GM19351 (cell line): ENCODE measurements around the gene LSAMP.

Source experiments
- ATAC-seq: cut with Tn5 transposase; IDR thresholded peaks from one replicate; pipeline ENCODE4 v1.9.1; 2021; ENCODE audit warnings: mild to moderate bottlenecking, moderate library complexity; ENCODE audit not compliant: unreplicated experiment

The LSAMP gene

GRCh38 chr3:116433552-116433951 lies 11.7 kb downstream of the LSAMP start:
- no peak for ATAC-seq

GRCh38 chr3:116432795-116433194 lies 12.5 kb downstream of the LSAMP start:
- no peak for ATAC-seq

- ATAC-seq, result no peak
These were observed 15.6 kb downstream of the LSAMP start for GRCh38 chr3:116429479-116430269.

GRCh38 chr3:116426036-116426435 lies 19.3 kb downstream of the LSAMP start:
- no peak for ATAC-seq

- no peak for ATAC-seq
These were observed 20.2 kb downstream of the LSAMP start for GRCh38 chr3:116425126-116425525.

GRCh38 chr3:116423945-116424344 lies 21.3 kb downstream of the LSAMP start:
- ATAC-seq, result no peak

- no peak for ATAC-seq
These were observed 21.9 kb downstream of the LSAMP start for GRCh38 chr3:116423374-116423773.

- ATAC-seq, result no peak
These were observed 28.1 kb downstream of the LSAMP start for GRCh38 chr3:116417151-116417550.

GRCh38 chr3:116413319-116413718 lies 32.0 kb downstream of the LSAMP start:
- peak; percentile 45 for ATAC-seq

GRCh38 chr3:116408473-116408872 lies 36.8 kb downstream of the LSAMP start:
- ATAC-seq, result no peak

GRCh38 chr3:116405231-116405630 lies 40.1 kb downstream of the LSAMP start:
- no peak for ATAC-seq

GRCh38 chr3:116399701-116400226 lies 45.5 kb downstream of the LSAMP start:
- no peak for ATAC-seq

GRCh38 chr3:116394365-116394764 lies 50.9 kb downstream of the LSAMP start:
- no peak for ATAC-seq

- no peak for ATAC-seq
These were observed 52.1 kb downstream of the LSAMP start for GRCh38 chr3:116393199-116393598.

- ATAC-seq, result no peak
These were observed 53.0 kb downstream of the LSAMP start for GRCh38 chr3:116392291-116392690.

GRCh38 chr3:116391296-116392201 lies 53.7 kb downstream of the LSAMP start:
- no peak for ATAC-seq

- no peak for ATAC-seq
These were observed 55.0 kb downstream of the LSAMP start for GRCh38 chr3:116390318-116390717.

- no peak for ATAC-seq
These were observed 56.4 kb downstream of the LSAMP start for GRCh38 chr3:116388867-116389385.

GRCh38 chr3:116386168-116386567 lies 59.1 kb downstream of the LSAMP start:
- no peak for ATAC-seq

GRCh38 chr3:116384717-116385116 lies 60.6 kb downstream of the LSAMP start:
- no peak for ATAC-seq

- no peak for ATAC-seq
These were observed 67.2 kb downstream of the LSAMP start for GRCh38 chr3:116378077-116378476.
